ENCODE data around the gene SLCO6A1.

DNA sequence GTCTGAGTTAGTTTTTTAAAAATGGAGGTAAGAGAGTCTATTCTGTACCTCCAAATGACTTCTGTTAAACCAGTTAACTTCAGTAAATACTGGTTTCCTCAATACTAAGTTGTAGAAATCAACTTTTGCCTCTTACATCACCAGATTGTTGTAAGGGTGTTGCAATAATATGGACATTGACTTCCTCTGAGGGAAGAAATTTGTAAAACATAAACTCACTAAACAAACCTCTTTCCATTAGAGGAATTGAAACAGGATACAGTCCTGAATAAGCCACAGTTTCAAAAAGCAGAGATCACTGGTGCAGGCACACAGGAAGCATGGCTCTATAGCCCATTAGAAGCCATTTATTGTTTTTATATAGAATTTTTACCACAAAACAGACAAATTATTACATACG lies 32.7 kb upstream of the SLCO6A1 start:
- TF ChIP-seq CTCF (IDR thresholded peaks at IDR 0.05) (no peak), POLR2A (IDR thresholded peaks at IDR 0.05) (no peak)

All from tibial nerve (tissue), 3 donors.